DND-41 (cell line): ENCODE measurements around the gene MSH3.

Experiments used
- EZH2 ChIP-seq: IDR thresholded peaks from 3 replicates; pipeline ENCODE4 v1.6.1; 2012; ENCODE audit warnings: borderline replicate concordance, low read depth, mild to moderate bottlenecking, moderate library complexity, low read length, inconsistent platforms; ENCODE audit not compliant: severe bottlenecking
- TF ChIP-seq, protein P1 (sequence below): IDR thresholded peaks from 2 replicates; pipeline ENCODE4 v1.5.1; 2012; ENCODE audit warnings: borderline replicate concordance, low read length, moderate library complexity, mild to moderate bottlenecking; ENCODE audit not compliant: poor library complexity, severe bottlenecking; ENCODE audit errors: extremely low read depth

DNA sequence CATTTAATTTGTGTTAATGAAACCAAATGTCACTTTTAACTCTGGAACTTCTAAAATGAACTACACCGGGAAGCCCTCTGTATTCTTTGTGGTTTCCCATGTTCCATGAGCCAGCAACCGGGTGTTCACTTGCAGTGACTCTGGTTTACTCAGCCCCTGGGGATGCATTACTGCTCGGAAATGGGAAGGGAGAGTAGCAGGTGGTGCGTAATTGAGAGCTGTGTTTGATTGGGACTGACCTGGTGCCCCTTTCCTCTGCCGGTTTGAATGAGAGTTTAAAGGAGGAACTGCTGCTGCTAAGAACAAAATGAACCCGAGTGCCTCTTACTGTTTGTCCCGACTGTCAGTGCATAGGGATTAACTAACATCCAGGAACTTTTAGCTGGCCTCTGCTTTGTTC, 100.4 kb downstream of the MSH3 start:
- TF ChIP-seq, protein P1, sequence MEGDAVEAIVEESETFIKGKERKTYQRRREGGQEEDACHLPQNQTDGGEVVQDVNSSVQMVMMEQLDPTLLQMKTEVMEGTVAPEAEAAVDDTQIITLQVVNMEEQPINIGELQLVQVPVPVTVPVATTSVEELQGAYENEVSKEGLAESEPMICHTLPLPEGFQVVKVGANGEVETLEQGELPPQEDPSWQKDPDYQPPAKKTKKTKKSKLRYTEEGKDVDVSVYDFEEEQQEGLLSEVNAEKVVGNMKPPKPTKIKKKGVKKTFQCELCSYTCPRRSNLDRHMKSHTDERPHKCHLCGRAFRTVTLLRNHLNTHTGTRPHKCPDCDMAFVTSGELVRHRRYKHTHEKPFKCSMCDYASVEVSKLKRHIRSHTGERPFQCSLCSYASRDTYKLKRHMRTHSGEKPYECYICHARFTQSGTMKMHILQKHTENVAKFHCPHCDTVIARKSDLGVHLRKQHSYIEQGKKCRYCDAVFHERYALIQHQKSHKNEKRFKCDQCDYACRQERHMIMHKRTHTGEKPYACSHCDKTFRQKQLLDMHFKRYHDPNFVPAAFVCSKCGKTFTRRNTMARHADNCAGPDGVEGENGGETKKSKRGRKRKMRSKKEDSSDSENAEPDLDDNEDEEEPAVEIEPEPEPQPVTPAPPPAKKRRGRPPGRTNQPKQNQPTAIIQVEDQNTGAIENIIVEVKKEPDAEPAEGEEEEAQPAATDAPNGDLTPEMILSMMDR = no peak
- TF ChIP-seq EZH2 = no peak
